ENCODE results near the gene APP.

- TF ChIP-seq RXRA (CRISPR knock-in tag; IDR thresholded peaks at IDR 0.05) (no peak), ZNF720 (CRISPR knock-in tag; IDR thresholded peaks at IDR 0.05) (no peak), SRSF9 (IDR thresholded peaks at IDR 0.05; ENCODE audit: borderline replicate concordance, insufficient read depth, low read depth, low read length, poor library complexity, severe bottlenecking) (no peak)
Measured at GRCh38 chr21:26147535-26147934, 23.0 kb downstream of the APP start.

Measured in HepG2 (cell line).